ENCODE measurements around the gene LRRC75A. TPM values are rescaled to one million over a fixed set of nuclear protein-coding genes. Genes with fewer than 3 reads are reported as not detected.
"Not testable (repeated sequence)": the region's sequence is repeated elsewhere in the genome, so short reads cannot be mapped to it uniquely, and the experiment has no call there.

LRRC75A gene
- total RNA-seq, 1 donor from 2014 or later, result 6.2 TPM

DNA sequence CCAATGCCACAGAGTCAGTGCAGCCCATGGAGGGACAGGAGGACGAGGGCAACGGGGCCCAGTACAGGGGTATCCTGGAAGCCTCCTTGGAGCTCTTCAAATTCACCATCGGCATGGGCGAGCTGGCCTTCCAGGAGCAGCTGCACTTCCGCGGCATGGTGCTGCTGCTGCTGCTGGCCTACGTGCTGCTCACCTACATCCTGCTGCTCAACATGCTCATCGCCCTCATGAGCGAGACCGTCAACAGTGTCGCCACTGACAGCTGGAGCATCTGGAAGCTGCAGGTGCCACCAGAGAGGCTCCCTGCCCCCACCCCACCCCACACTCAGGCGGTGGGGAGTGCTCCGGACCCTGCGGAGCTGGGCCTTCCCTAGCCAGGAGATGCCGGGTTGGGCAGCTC is 60.0 kb downstream of the LRRC75A start:
- no peak for DNase-seq

DNA sequence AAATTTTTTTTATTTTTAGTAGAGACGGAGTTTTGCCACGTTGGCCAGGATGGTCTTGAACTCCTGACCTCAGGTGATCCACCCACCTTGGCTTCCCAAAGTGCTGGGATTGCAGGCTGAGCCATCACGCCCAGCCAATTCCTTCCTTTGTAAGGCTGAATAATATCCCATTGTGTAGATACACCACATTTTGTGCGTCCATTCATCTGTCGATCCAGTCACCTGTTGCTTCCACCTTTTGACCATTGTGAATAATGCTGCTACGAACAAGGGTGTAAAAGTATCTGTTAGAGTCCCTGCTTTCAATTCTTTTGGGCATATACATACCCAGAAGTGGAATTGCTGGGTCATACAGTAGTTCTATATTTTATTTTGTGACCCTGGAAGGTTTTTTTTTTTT is 61.3 kb downstream of the LRRC75A start:
- DNase-seq, result no peak

DNA sequence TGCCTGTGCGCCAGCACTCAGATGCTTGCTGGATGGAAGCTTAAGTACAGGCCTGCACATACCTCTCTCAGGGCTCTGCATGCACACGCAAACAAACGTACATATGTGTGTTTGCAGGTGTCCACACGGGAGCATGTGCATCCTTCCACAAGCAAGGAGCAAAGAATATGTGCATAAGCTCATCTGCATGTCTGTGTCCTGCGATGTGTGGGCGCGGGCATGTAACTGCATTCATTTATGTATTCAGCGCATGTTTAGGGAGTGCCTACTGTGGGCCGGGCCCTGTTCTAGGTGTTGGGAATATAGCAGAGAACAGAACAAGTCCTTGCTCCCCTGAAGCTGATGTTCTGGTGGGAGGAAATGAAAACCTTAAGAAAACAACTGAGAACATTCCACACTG is 62.9 kb downstream of the LRRC75A start:
- no peak for DNase-seq

DNA sequence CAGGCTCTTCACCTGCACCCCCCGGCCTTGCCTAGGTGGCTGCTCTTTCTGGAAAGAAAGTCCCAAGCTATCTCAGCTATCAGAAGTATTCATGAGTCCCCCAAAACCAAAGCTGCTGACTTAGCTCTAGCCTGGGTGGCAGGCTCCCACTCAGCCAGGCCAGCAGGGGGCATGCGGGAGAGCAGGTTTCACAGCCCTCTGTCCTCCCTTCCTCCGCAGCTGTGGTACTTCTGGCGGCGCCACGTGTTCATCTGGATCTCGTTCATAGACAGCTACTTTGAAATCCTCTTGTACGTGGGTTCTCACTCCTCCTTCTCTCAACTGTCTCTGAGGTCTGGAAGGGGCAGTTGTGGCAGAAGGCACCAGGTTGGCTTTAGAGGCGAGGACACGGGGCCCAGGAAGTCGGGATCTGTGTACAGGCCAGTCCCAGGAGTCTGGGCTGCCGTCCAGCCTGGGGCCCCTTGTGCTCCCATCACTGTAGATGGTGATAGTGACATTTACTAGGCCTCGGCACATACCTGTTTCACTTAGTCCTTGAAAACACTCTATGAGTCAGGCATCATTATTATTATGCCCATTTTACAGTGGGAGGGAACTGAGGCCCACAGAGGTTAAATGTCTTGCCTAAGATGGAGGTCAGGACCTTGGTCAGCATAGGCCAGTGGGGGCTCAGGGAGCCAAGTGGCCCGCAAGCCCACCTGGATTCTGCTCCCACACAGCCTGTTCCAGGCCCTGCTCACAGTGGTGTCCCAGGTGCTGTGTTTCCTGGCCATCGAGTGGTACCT is 63.7 kb downstream of the LRRC75A start:
- DNase-seq, result peak; percentile 81

DNA sequence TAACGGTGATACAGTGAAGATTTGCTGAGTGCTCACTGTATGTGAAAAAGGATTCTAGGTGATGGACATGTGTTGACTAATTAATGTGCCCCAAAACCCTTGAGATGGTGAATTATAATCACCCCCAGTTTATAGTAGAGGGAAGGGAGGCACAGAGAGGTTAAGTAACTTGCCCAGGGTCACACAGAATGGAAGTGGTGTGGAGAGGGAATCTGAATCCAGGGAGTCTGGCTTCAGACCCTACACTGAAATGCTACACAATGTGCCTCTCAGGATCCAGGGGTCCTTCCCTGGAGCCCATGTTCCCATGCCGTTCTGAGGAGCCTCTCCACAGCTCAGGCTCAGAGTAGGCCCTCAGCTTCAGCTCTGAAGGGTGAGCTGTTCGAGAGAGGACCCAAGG is 65.0 kb downstream of the LRRC75A start:
- DNase-seq, result no peak

DNA sequence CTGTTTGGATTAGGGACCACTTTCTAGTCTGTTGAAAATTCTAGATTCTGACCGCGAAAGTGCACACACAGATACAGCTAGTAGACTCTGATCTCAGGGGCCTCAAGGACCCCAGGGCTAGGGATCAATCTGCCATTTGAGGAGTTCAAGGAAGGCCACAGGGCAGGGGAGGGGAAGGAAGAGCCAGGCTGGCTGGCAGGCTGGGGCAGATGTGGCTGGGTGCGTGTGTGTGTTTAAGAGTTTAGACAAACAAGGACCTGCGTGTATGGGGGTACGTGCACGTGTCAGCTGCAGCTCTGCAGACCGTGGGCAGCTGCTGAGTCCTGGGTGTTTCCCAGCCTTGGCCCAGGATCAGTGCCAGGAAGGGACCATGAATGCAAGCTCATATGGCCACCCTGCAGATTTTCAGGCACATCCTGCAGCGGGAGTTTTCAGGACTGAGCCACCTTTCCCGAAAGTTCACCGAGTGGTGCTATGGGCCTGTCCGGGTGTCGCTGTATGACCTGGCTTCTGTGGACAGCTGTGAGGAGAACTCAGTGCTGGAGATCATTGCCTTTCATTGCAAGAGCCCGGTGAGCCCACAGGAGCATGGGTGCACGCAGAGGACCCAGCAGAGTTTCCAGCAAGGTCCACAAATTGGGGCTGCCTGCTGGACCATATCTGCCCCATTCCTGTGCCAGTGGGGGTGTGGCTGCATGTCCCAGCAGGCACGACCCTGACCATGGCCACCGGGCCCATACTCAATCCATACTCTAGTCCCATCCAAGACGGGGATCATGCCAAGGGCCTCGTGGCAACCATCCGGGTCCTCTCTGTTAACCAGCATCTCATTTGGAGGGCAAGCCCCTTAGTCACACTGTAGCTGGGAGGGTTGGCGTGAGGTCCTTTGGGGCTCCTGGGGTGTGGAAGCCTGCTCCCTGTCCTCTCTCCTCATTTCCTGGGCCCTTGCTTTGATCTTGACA is 66.0 kb downstream of the LRRC75A start:
- DNase-seq, result peak; percentile 85

DNA sequence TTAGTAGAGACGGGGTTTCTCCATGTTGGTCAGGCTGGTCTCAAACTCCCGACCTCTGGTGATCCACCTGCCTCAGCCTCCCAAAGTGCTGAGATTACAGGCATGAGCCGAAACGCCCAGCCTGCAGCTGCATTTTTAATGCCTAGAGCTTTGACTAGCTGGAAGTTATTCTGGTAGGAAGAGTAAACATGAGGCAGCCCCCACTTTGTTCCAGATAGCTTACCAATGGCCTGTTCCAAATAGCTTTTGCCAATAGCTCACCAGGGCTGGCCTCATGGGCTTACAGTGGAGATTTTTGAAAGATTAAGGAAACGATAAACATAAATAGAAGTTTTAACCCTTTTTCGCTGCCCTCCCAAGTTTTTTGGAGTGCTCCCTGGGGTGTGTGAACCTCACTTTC is 66.8 kb downstream of the LRRC75A start:
- no peak for DNase-seq

DNA sequence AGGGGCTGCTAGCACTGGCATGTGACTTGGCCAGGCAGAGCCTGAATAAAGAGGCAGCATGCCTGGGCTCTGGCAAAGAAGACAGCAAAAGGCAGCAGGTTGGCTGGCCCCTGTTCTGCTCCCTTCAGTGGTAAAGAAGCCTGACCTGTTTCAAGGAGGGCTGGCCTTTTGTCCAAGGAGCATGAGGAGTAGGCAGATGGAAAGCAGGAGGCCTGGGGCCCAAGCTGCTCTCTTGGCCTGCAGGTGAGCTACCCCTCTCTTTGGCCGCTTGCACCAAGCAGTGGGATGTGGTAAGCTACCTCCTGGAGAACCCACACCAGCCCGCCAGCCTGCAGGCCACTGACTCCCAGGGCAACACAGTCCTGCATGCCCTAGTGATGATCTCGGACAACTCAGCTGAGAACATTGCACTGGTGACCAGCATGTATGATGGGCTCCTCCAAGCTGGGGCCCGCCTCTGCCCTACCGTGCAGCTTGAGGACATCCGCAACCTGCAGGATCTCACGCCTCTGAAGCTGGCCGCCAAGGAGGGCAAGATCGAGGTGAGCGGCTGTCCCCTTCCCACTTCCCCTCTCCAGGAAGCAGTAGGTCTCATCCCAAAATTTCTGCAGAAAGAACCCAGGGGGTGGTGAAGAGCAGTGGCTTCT is 68.6 kb downstream of the LRRC75A start:
- no peak for DNase-seq

DNA sequence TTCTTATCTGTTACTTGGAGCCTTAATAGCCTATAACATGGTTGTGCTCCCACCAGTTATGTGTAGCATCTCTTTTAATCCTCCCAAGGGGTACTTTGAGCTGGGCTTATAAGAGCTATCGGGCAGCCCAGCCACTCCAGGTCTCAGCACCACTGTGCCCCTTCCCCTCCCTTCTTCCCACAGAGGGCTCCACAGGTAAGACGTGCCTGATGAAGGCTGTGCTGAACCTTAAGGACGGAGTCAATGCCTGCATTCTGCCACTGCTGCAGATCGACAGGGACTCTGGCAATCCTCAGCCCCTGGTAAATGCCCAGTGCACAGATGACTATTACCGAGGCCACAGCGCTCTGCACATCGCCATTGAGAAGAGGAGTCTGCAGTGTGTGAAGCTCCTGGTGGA is 69.6 kb downstream of the LRRC75A start:
- DNase-seq, result no peak

DNA sequence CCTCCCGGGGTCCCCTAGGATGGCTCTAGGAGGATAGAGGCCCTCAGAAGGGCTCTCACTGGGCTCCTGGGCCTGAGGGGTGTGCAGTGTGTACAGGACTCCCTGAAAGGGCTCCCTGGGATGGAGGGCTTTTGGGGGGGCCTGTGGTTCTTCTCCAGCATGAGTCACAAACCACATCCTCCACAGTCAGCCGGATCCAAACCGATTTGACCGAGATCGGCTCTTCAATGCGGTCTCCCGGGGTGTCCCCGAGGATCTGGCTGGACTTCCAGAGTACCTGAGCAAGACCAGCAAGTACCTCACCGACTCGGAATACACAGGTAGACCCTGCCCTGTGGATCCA is 72.1 kb downstream of the LRRC75A start:
- DNase-seq, result no peak

DNA sequence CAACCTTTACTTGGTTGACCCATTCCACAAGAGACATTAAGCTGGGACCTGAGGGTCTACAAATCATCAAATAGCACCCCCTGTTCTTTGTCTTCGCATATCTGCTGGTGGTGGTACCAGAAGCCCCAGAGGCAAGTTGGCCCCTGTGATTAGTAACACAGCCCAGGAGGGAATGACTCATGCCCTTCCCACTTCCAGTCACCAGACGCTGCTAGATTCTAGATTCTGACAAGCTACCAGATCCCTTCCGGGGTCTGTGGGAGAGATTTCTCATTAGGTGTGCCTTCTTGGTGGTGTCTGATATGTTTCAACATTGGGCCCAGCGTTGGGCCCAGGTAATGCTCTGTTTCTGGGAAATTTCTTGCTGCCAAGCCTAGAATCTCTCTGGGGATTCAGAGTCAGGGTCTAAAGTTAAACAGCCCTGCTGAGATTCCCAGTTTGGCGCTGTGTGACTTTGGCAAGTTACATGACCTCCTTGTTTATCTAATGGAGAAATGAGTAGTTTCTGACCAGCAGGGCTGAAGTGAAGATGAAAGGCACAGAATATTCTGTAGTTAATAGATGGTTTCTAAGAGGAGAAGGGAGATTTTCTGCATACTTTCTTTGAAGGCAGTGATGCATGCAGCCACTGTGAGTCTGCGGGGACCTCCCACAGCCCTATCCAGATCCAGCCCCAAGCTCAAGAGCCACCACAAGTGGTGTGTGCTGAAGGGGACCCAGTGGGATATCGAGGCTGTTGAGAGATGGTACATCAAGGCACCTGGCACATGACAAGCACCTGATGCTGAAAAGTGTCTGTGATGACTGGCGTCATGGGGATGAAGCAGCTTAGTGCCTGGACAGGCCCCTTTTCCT is 72.7 kb downstream of the LRRC75A start:
- no peak for DNase-seq

DNA sequence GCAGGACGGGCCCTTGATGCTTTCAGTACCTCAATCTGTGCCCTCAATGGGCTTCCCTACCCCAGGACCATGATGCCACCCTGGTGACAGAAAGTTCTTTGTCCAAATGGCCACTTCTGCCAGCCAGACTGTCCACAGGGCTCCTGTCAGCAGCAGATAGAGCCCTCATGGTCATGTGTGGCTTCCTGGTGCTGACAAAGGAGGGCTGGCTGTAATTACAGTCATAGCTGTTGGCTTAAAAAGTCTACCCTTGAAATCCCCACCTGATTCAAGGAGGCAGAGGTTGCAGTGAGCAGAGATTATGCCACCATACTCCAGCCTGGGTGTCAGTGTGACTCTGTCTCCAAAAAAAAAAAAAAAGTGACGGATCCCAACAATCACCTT is 73.3 kb downstream of the LRRC75A start:
- no peak for DNase-seq

DNA sequence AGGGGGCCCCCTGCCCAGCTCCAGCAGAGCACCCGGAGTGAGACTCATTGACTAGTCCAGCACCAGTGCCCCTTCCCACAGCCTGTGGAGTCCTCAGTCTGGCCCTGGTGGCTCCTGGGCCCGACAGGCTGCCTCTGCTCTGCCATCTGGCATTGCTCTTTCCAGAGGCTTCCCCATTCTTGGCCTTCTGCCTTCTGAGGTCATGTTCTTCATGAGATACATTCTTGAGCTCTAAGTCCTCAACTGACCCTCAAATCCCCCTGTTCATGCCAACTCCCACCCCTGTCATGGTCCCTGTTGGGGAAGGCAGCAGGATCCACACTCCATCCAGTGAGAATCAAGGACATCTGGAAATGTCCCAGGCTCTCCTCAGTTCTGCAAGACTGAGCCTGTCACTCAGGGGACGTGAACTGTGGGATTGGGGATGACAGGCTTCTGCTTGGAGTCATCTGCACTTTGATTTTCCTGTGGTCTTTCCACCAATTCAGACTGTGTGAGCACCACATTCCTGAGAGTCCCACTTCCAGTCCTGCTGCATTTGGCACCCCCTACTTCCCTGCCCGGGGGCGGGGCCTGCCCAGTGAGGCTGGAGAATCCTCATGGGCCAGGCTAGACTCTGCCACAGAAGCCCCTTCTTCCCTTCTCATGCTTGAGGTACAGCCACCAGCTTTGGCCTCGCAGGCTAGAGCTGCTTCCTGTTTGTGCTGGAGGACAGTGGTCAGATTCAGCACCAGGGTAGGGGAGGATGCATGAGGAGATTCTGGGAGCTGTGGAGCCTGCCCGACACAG is 73.9 kb downstream of the LRRC75A start:
- peak; percentile 56 for DNase-seq

DNA sequence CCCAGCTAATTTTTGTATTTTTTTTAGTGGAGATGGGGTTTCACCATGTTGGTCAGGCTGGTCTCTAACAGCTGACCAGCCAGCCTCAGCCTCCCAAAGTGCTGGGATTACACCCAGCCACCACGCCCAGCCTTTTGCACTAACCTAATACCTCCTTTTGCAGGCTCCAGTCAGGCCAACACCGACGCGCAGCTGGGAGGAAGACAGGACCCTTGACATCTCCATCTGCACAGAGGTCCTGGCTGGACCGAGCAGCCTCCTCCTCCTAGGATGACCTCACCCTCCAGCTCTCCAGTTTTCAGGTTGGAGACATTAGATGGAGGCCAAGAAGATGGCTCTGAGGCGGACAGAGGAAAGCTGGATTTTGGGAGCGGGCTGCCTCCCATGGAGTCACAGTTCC is 74.6 kb downstream of the LRRC75A start:
- DNase-seq, result no peak

DNA sequence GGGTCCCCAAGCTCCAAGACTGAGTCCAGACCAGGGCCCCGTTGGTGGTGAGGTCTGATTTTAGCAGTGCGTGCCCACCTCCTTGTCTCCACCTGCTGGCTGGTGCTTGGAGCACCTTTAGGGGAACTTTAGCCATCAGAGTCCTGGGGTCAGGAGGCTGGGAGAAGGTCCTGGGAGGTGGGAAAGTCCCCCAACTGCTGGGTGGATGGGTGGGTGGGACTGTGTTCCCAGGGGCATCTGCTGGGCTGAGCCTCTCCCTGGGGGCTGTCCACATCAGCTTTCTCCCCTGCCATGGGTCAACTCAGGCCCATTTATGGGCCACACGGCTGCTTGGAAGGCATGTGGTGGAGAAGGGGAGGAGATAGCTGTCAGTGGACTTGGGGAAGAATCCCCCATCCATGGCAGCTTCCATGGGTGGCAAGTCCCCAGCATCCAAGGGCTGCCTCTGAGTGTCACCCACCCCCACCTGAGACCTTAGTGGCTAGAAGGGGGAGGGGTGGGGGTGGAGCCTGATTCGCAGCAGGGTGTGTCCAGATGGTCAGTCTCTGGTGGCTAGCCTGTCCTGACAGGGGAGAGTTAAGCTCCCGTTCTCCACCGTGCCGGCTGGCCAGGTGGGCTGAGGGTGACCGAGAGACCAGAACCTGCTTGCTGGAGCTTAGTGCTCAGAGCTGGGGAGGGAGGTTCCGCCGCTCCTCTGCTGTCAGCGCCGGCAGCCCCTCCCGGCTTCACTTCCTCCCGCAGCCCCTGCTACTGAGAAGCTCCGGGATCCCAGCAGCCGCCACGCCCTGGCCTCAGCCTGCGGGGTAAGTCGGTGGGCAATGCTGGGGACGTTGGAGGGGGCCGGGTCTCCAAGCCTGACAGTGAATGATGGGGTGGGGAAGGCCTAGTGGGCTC is 76.7 kb downstream of the LRRC75A start, which contains the start of gene TRPV2:
Gene TRPV2, plus strand, starts transcription at position 541 of the 894 bp plus-strand sequence. CDS start 2,098 bp downstream, outside the sequence.
- DNase-seq, result no peak

DNA sequence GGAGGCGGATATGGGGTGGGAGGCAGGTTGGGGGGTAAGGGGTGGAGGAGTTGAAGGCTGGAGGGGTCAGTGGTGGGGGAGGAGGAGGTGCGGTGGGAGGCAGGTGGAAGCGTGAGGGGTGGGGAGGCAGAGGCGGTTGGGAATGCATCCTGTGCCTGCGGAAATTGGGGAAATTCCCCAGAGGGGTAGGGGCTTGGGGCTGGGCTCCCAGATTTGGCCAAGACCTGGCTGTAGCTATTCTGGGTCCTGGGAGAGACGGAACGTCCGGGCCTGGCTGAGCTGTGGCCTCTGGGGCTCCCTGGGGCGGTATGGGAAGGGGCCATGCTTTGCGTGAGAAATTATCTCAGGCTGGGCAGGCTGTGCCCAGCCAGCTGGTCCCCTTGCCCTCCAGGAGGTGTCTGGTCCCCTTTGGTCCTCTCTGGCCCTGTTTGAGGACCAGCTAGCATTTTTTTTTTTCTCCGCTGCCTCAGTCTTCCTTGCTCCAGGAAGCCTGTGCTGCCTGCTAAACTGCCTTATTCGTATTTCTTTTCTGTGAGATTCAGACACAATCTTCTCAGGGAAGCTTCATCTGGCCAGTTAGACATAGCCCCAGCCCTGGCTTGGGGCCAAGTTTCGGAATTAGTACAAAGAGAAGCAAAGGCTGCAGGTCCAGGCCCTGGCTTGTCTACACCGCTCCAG is 83.9 kb downstream of the LRRC75A start:
- peak; percentile 76 for DNase-seq

DNA sequence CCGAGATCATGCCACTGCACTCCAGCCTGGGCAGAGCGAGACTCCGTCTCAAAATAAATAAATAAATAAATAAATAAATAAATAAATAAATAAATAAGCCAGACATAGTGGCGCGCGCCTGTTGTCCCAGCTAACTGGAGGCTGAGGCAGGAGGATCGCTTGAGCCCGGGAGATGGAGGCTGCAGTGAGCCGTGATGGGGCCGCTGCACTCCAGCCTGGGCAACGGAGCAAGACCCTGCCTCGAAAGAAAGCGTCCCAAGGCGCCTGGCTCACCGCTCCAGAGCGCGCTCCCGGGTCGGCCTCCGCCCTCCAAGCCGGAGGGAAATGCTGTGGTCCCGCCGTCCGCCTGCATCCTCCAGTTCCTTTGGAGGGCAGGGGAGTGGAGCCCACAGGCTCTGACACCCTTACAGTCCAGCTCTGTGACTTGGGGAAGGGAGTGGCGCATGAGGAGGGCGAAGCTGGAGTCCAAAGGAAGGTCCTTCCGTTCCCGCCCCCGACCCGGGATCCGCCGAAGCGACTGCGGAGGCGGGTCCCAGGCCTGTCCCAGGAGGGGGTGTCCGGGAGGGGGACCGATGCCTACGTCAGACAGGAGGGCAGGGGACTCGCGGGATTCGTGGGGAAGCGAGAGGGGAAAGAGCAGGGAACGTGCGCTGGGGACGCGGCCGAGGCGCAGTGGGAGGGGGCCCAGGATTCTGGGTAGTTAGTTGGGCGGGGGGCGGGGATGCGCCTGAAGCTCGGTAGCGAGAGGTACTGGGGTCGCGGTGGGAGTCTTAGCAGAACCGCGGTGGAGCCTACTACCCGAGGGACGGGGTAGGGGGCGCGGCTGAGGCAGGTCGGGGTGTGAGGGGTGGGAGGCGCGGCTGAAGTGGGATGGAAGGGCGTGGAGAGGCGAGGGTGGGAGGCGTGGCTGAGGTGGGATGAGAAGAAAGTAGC is 85.0 kb downstream of the LRRC75A start:
- peak; percentile 59 for DNase-seq

DNA sequence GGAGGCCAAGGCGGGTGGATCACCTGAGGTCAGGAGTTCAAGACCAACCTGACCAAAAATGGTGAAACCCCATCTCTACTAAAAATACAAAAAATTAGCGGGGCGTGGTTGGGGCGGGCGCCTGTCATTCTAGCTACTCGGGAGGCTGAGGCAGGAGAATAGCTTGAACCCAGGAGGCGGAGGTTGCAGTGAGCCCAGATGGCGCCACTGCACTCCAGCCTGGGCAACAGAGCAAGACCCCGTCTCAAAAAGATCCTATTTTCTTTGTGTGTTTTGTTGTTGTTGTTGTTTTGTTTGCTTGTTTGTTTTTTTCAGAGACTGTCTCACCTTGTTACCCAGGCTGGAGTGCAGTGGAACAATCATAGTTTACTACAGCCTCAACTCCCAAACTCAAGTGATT is 88.1 kb downstream of the LRRC75A start:
- DNase-seq, result not testable (repeated sequence)

Data from tongue (tissue), 2 donors.